ENCODE results near the gene COL27A1.
"Not testable (repeated sequence)": the region's sequence is repeated elsewhere in the genome, so short reads cannot be mapped to it uniquely, and the experiment has no call there.

The COL27A1 gene

GRCh38 chr9:114186605-114187289, 31.4 kb downstream of the COL27A1 start:
- ATAC-seq, result no peak
- DNase-seq, result no peak
- H3K36me3 Mint-ChIP-seq (ENCODE audit: low read depth), result peaks cover 3% of the 10 kb centered on the region
- H3K4me3 Mint-ChIP-seq, result no peak overlapping the region
- no peak overlapping the region for H3K27ac Mint-ChIP-seq
- H3K4me1 Mint-ChIP-seq, result no peaks in the 10 kb centered on the region
- peaks cover 16% of the 10 kb centered on the region for H3K9me3 Mint-ChIP-seq
- H3K27me3 Mint-ChIP-seq, result no peaks in the 10 kb centered on the region

DNA sequence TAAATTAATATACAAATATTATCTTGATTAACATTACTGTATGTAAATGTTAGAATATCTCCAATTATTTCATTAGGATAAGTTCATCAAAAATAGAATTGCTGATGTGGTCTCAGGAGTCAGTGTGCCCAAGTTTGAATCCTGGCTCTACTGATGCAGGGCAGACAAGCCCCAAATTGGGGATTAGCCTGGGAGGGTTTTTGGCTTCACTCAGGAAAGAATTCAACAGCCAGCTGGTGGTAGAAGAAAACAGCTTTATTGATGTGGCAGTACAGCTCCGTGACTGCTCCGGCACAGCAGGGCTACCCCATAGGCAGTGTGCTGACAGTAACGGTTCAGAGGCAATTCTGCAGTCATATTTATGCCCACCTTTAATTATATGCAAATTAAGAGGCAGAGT, 32.5 kb downstream of the COL27A1 start:
- H3K27ac Mint-ChIP-seq, result no peak overlapping the region
- DNase-seq (no peak), ATAC-seq (no peak)
- peaks cover 3% of the 10 kb centered on the region for H3K36me3 Mint-ChIP-seq (ENCODE audit: low read depth)
- H3K9me3 Mint-ChIP-seq, result peaks cover 16% of the 10 kb centered on the region
- H3K4me3 Mint-ChIP-seq, result no peak overlapping the region
- H3K27me3 Mint-ChIP-seq, result no peaks in the 10 kb centered on the region
- H3K4me1 Mint-ChIP-seq, result no peaks in the 10 kb centered on the region

DNA sequence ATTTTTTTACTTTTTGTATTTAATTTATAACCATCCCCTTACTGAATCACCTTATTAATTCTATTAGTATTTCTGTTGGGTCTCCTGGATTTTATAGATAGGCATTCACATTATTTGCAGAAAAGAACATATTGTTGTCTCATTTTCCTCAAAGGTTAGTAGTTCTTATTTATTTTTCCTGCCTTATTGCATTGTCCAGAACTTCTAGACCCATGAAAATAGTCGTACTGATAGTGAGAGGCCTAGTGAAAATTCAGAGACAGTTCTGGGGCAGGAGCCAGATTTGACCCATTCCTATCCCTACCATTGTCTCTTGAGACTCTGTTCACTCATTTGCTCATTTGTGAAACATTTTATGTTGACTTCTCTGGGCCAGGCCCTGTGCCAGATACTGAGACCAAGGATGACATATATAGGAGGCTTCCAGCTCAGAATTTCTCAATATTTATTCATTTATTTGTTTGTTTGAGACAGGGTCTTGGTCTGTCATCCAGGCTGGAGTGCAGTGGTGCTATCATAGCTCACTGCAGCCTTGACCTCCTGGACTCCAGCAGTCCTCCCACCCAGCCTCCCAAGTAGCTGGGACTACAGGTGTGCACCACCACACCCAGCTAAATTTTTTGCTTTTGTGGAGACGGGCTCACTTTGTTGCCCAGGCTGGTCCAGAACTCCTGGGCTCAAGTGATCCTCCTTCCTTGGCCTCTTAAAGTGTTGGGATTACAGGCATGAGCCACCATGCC, 34.7 kb downstream of the COL27A1 start:
- DNase-seq, result no peak
- Mint-ChIP-seq H3K9me3 (peaks cover 16% of the 10 kb centered on the region), H3K4me1 (no peaks in the 10 kb centered on the region), H3K27me3 (peaks cover 3% of the 10 kb centered on the region), H3K36me3 (ENCODE audit: low read depth) (peaks cover 3% of the 10 kb centered on the region), H3K27ac (no peak overlapping the region), H3K4me3 (no peak overlapping the region)
- ATAC-seq, result no peak

DNA sequence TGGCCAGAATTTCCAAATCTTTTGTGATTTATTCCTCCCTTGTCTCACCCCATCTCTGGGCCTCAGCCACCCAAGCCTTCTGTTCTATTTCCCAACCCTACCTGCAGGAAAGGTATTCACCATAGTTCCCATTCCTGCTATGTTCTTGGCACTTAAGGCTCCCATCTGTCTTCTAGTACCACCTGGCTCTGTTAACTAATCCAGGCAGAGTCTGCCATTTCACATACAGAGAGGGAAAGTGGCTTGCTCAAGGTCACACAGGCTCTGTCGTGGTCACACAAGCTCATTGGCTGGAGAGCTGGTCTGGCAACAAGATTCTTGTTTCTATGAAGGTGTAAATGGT, 35.2 kb downstream of the COL27A1 start:
- Mint-ChIP-seq H3K36me3 (ENCODE audit: low read depth) (peaks cover 3% of the 10 kb centered on the region), H3K27me3 (peaks cover 3% of the 10 kb centered on the region), H3K4me1 (no peaks in the 10 kb centered on the region), H3K4me3 (no peak overlapping the region), H3K27ac (no peak overlapping the region), H3K9me3 (peaks cover 16% of the 10 kb centered on the region)
- DNase-seq (no peak), ATAC-seq (no peak)

DNA sequence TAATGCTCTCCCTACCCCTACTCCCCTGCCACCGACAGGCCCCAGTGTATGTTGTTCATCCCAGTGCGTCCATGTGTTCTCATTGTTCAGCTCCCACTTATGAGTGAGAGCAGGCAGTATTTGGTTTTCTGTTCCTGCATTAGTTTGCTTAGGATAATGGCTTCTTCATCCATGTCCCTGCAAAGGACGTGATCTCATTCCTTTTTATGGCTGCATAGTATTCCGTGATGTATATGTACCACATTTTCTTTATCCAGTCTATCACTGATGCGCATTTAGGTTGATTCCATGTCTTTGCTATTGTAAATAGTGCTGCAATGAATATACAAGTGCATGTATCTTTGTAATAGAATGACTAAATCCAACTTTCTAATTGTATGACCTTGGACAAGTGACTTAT, 36.1 kb downstream of the COL27A1 start:
- not testable (repeated sequence) for H3K27ac Mint-ChIP-seq; H3K4me1 Mint-ChIP-seq; H3K4me3 Mint-ChIP-seq; DNase-seq; H3K36me3 Mint-ChIP-seq (ENCODE audit: low read depth); H3K27me3 Mint-ChIP-seq; ATAC-seq
- H3K9me3 Mint-ChIP-seq, result peaks cover 16% of the 10 kb centered on the region

GRCh38 chr9:114192539-114192938, 37.2 kb downstream of the COL27A1 start:
- ATAC-seq, result no peak
- H3K4me1 Mint-ChIP-seq, result no peaks in the 10 kb centered on the region
- peaks cover 16% of the 10 kb centered on the region for H3K9me3 Mint-ChIP-seq
- no peak for DNase-seq
- no peak overlapping the region for H3K27ac Mint-ChIP-seq
- peaks cover 3% of the 10 kb centered on the region for H3K27me3 Mint-ChIP-seq
- H3K36me3 Mint-ChIP-seq (ENCODE audit: low read depth), result peaks cover 3% of the 10 kb centered on the region
- no peak overlapping the region for H3K4me3 Mint-ChIP-seq

GRCh38 chr9:114193090-114193489, 37.8 kb downstream of the COL27A1 start:
- ATAC-seq, result no peak
- peaks cover 16% of the 10 kb centered on the region for H3K9me3 Mint-ChIP-seq

GRCh38 chr9:114196117-114196516, 40.8 kb downstream of the COL27A1 start:
- no peak overlapping the region for H3K27ac Mint-ChIP-seq
- ATAC-seq, result no peak

More at GRCh38 chr9:114193090-114193489, 37.8 kb downstream of the COL27A1 start:
- Mint-ChIP-seq H3K36me3 (ENCODE audit: low read depth) (peaks cover 3% of the 10 kb centered on the region), H3K27ac (no peak overlapping the region), H3K4me1 (no peaks in the 10 kb centered on the region), H3K27me3 (peaks cover 3% of the 10 kb centered on the region), H3K4me3 (no peak overlapping the region)
- no peak for DNase-seq

GRCh38 chr9:114196979-114197622, 41.8 kb downstream of the COL27A1 start:
- peaks cover 3% of the 10 kb centered on the region for H3K27me3 Mint-ChIP-seq
- no peak for DNase-seq
- no peak overlapping the region for H3K27ac Mint-ChIP-seq
- H3K9me3 Mint-ChIP-seq, result no peaks in the 10 kb centered on the region
- H3K4me1 Mint-ChIP-seq, result no peaks in the 10 kb centered on the region
- no peak overlapping the region for H3K4me3 Mint-ChIP-seq
- H3K36me3 Mint-ChIP-seq (ENCODE audit: low read depth), result no peaks in the 10 kb centered on the region
- ATAC-seq, result no peak

More at GRCh38 chr9:114196117-114196516, 40.8 kb downstream of the COL27A1 start:
- Mint-ChIP-seq H3K36me3 (ENCODE audit: low read depth) (no peaks in the 10 kb centered on the region), H3K27me3 (peaks cover 3% of the 10 kb centered on the region), H3K9me3 (peaks cover 6% of the 10 kb centered on the region), H3K4me1 (no peaks in the 10 kb centered on the region), H3K4me3 (no peak overlapping the region)
- no peak for DNase-seq

DNA sequence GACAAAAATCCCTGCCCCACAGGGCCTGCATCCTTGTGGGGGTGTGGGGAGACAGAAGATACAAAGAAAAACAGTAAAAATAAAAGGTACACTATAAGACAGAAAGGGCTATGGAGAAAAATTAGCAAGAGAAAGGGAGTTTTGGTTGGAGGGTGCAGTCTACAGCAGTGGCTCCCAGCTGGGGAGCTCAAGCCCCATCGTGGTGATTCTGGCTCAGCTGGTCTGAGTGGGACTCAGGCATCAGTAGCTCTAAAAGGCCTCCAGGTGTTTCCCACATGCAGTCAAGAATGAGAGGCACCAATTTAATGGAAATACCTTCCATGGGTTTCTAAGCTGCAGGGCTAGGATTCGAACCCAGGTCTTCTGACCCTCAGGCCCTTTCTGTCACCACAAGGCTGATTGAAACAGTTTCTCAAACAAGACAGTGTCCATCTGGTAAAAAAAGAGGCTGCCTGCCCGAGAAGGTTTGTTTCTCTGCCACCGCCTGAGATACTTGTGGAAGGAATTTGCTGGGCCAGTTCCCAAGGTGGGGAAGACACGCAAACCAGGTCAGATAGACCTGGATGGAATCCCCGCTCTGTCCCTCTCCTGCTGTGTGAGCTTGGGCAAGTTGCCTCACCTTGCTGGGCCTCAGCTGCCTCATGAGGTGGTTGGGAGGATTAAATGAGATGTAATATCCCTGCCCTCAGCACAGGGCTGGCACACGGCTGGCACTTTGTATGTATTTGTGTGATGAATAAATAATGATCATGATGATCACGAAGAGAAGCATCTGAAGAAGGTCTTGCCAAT, 43.1 kb downstream of the COL27A1 start:
- no peak for DNase-seq
- Mint-ChIP-seq H3K9me3 (no peaks in the 10 kb centered on the region), H3K27me3 (peaks cover 2% of the 10 kb centered on the region), H3K27ac (no peak overlapping the region), H3K4me3 (no peak overlapping the region), H3K36me3 (ENCODE audit: low read depth) (no peaks in the 10 kb centered on the region), H3K4me1 (no peaks in the 10 kb centered on the region)
- ATAC-seq, result no peak

- Mint-ChIP-seq H3K4me3 (no peak overlapping the region), H3K27ac (no peak overlapping the region), H3K4me1 (no peaks in the 10 kb centered on the region), H3K27me3 (no peaks in the 10 kb centered on the region), H3K36me3 (ENCODE audit: low read depth) (no peaks in the 10 kb centered on the region), H3K9me3 (no peaks in the 10 kb centered on the region)
- ATAC-seq (no peak), DNase-seq (no peak)
Measured at GRCh38 chr9:114200721-114201300, 45.5 kb downstream of the COL27A1 start.

GRCh38 chr9:114202396-114202795, 47.1 kb downstream of the COL27A1 start:
- Mint-ChIP-seq H3K4me1 (no peaks in the 10 kb centered on the region), H3K27ac (no peak overlapping the region), H3K9me3 (no peaks in the 10 kb centered on the region), H3K36me3 (ENCODE audit: low read depth) (no peaks in the 10 kb centered on the region), H3K4me3 (no peak overlapping the region), H3K27me3 (no peaks in the 10 kb centered on the region)
- no peak for DNase-seq
- no peak for ATAC-seq

DNA sequence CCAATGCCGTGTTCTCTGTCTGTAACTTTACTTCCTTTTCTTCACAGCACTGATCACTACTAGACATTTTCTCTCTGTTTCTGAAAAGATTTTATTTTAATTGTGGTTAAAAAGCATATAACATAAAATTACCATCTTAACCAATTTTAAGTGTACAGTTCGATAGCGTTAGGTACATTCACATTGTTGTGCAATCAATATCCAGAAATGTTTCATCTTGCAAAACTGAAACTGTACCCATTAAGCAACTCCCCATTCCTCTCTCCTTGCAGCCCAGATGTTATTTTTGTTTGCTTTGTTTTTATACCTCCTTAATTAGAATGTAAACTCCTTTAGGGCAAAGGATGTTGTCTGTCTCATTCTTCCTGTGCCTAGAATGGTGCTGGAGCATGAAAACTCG, 47.5 kb downstream of the COL27A1 start:
- H3K4me3 Mint-ChIP-seq, result no peak overlapping the region
- ATAC-seq, result no peak
- H3K4me1 Mint-ChIP-seq, result no peaks in the 10 kb centered on the region
- H3K9me3 Mint-ChIP-seq, result no peaks in the 10 kb centered on the region
- no peaks in the 10 kb centered on the region for H3K36me3 Mint-ChIP-seq (ENCODE audit: low read depth)
- no peak for DNase-seq
- H3K27me3 Mint-ChIP-seq, result no peaks in the 10 kb centered on the region
- H3K27ac Mint-ChIP-seq, result no peak overlapping the region

DNA sequence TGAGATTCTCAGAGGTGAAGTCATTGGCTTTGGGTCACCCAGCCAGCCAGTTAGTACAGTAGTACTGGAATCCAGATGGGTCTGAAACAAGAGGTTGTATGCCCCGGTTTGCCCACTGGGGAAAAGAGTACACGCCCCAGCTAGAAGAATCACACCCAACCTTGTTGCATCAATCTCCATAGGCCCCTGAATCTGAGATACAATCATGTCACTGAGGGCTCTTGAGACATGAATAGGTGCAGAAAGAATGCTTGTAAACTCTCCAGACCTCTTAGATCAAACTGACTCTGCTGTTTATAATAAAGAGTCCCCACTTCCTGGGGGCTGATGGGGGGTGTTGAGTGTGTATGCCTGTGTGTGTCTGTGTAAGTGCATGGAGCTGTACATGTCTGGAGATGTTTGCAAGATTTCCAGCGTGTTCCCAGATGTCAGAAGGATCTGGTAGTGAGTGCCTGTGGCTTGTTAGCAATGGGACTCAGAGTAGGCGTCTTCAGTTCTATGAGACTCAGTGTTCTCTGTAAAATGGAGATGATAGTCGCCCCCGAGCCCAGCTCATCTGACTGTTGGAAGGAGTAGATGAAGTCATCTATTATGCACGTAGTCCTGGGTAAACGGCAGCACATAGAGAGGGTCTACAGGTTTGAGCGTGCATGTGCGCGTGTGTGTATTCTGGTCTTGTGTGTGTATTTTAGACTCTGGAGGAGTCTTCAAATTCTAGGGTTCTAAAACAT, 48.2 kb downstream of the COL27A1 start:
- no peak overlapping the region for H3K27ac Mint-ChIP-seq
- no peak for DNase-seq
- H3K27me3 Mint-ChIP-seq, result no peaks in the 10 kb centered on the region
- no peaks in the 10 kb centered on the region for H3K4me1 Mint-ChIP-seq
- no peak for ATAC-seq
- H3K4me3 Mint-ChIP-seq, result no peak overlapping the region
- no peaks in the 10 kb centered on the region for H3K9me3 Mint-ChIP-seq
- H3K36me3 Mint-ChIP-seq (ENCODE audit: low read depth), result no peaks in the 10 kb centered on the region
